GM19238 (cell line): ENCODE measurements around the gene SAMD10.
"Not testable (repeated sequence)": the region's sequence is repeated elsewhere in the genome, so short reads cannot be mapped to it uniquely, and the experiment has no call there.

ENCODE experiments used
- DNase-seq: peaks from one replicate; pipeline ENCODE4 v3.0.0; 2011; ENCODE audit warnings: low spot score; ENCODE audit not compliant: insufficient read length

Gene SAMD10

DNA sequence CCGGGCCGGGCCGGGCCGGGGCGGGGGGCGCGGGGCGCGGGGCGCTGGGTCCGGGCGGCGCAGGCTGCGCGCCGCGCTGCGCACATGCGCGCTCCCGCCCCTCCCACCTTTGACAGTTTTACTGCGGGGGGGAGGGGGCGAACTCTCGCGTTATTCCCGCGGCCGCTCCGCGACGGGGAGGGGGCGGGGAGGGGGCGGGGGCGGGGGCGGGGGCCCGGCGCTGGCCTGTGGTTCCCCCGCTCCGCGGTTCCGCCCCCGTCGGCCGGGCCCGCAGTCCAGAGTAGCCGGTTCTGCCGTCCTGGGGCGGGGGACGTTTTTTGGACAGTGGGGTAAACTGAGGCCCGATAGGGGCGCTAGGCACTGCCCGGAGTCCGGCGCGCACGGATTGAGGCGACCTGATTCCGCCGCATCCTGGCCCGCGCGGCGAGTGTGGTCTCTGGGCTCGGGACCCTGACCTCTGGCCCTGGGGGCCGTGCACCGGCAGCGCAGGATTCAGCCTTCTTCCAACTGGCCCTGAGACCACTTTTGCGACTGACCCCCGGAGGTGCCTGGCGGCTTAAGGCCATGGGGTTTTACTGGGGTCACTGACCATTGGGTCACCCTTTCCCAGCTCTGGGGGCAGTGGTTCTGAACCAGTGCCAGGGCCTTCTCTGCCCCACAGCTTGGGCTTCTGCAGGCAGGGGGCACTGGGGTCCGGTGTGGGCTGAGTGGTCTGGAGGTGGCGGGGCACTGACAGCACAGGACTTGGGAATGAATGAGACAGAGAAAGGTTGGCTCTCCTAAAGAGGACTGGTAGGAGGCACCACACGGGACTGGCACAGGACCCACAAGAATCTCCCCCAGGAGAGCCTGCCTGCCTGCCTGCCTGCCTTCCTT, 9.4 kb downstream of the SAMD10 start, which contains the start of gene ZNF512B:
Gene ZNF512B (minus strand): TSS at position 93 of the 876 bp plus-strand sequence. CDS start 1,980 bp downstream, outside the sequence.
- peak; percentile 83 for DNase-seq

DNA sequence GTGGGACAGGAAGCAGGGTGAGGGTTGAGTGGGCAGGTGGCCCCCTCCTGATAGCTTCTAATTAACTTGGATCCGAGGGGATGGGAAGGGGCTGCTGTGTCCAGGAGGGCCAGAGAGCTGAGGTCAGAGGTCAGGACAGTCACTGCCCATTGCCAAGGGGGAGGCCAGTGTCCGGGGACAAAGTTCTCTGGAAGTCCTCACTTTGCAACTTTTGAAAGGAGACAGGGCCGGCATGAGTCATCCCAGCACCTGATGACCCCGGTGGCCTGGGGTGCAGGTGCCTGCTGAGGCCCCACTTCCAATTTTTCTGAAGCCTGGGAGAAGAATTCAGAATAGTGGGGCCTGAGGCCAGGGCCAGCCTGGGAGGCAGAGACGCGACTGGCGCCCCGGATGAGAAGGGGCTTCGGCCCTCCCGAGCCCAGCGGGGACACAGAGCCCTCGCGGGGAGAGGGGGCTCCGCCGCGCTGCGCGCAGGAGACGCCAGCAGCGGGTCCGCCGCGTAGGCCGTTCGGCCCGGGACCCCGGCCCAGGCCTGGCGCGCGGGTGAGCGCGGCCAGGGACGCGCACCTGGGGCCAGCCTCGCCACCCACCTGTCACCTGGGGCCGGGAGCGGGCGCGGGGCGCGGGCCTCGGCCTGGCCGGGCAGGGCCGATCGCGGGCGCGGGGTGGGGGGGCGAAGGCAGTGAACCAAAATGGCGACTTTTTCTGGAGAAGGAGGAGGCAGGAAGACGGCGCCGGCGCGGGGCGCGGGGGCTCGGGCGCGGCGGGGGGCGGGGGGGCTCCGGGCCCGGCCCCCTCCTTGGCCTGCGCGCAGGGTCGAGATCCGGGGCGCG, 10.3 kb downstream of the SAMD10 start:
- no peak for DNase-seq

- DNase-seq, result no peak
Measured at GRCh38 chr20:63968136-63968927, 11.1 kb downstream of the SAMD10 start.

GRCh38 chr20:63967330-63968135, 11.9 kb downstream of the SAMD10 start:
- DNase-seq, result no peak

GRCh38 chr20:63966944-63967322, 12.5 kb downstream of the SAMD10 start:
- DNase-seq, result no peak

- DNase-seq, result no peak
Measured at GRCh38 chr20:63966172-63966943, 13.1 kb downstream of the SAMD10 start.

DNA sequence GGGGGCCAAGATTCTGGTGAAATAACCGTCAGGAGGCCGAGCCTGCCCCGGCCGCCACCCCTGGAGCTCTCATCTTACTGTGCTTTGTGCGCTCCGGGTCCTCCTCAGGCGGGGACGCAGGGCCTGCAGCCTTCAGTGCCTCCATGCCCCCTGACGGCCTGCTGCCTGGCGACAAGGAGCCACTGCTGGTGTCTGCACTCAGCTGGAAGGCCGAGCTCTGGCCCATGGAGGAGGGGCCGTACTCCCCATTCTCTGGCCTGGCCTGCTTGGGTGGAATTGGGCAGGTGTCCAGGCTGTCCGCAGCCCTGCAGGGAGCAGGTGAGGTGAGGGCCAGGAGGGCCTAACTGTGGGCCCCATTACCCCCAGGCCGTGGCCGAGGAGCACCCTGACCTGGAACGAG, 15.0 kb downstream of the SAMD10 start:
- no peak for DNase-seq

DNA sequence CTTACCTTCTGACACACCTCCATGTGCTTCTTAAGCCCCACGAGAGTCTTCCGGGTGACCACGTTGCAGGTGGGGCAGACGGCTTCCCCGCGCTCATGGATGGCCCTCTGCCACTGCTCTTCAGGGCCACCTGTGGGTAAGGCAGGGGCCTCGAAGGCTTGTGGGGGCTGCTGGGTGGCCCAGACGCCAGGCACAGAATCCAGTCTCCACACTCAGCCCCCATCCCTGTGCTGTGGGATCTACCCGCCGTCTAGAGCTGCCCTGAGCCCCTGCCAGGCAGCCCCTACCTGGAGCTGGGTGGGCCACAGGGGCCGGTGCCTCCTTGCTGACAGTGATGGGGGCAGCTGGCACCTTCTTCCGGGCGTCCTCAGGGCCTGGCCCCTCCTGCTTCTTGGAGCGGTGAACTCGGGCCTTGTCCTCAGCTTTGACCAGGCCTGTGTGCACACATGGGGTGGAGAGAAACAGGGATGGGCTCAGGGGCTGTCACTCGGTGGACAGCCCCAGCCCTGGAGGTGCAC, 15.6 kb downstream of the SAMD10 start:
- no peak for DNase-seq

DNA sequence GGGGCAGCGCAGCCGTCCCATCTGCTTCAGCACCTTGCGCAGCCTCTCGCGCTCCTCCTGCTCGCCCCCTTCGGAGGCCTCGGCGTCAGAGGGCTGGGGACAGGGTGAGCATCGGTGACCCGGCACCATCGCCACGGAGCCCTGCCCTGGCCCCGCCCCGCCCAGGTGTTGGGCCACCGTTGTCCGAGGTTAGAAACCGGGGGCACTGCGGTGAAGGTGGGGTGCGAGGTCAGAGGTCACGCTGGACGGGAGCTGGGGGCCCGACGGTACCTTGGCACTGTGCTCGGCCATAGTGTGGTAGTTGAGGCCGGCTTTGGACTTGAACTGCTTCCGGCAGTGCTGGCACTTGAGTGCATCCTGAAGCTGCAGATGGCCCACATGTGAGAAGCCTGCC, 16.1 kb downstream of the SAMD10 start:
- no peak for DNase-seq

DNA sequence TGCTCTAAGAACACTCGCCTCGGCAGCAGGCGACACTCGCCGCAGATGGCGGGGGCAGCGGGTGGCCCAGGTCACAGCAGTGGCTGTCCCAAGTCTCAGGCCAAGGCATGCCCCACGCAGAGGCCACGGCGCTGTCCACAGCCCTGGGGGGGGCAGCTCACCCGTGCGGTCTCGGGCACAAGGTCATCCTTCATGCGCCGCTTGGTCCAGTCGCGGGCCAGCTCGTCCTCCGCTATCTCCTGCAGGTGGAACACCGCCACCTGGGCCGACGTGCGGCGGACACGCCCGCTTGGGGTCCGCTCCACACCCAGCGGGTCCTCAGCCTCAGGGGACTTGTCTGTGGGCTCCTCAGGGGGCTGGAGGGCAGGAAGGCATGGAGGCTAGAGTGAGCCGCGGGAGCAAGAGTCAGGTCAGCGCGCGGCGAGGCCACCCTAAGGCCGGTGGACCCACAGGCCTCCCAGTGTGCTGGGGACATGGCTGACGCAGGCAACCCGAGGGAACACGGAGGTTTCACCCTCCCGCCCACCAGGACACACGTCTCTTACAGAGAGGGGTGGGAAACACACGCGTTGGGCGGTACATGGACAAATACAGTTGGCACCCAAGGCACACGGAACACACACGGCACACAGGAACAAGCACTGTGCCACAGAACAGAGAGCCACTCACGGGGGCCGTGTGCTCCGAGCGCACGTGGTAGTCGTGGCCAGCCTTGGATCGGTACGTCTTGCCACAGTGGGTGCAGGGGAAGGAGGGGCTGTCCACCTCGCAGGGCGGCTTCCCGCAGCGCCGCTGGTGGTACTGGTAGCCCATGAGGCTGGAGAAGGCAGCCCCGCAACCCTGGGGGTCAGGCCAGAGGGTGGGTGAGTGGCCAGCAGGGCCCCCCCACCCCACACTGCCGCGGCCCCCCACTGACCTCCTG, 16.8 kb downstream of the SAMD10 start:
- no peak for DNase-seq

GRCh38 chr20:63961664-63962425, 17.6 kb downstream of the SAMD10 start:
- DNase-seq, result no peak

DNA sequence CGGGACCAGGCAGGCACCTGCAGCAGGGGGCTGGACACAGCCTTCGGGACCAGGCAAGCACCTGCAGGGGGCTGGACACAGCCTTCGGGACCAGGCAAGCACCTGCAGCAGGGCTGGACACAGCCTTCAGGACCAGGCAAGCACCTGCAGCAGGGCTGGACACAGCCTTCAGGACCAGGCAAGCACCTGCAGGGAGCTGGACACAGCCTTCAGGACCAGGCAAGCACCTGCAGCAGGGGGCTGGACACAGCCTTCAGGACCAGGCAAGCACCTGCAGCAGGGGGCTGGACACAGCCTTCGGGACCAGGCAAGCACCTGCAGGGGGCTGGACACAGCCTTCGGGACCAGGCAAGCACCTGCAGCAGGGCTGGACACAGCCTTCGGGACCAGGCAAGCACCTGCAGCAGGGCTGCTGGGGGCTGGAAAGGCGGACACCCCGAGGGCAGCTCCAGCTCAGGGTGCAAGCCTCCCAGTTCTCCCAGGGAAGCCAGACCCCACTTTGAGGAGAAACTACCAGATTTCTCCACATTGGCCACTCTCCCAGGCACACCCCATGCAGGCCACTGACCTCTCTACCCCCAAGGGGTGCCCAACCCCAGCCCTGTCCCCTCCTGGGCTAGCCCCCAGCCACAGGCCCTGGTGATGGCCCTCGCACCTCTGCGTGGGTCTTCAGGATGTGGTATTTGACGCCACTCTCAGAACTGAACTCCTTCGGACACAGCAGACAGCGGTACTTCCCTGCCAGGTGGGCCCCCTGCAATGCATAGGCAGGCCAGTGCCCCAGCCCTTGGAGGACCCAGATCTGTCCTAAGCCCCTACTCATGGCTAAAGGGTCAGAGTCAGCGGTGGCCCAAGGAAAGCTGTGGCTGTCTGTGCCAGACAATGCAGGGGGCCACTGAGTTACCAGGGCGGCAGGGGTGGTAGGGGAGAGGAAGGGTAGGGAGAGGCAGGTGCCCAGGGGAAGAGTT, 18.5 kb downstream of the SAMD10 start:
- DNase-seq, result not testable (repeated sequence)

- no peak for DNase-seq
Measured at GRCh38 chr20:63959699-63960075, 19.8 kb downstream of the SAMD10 start.

DNA sequence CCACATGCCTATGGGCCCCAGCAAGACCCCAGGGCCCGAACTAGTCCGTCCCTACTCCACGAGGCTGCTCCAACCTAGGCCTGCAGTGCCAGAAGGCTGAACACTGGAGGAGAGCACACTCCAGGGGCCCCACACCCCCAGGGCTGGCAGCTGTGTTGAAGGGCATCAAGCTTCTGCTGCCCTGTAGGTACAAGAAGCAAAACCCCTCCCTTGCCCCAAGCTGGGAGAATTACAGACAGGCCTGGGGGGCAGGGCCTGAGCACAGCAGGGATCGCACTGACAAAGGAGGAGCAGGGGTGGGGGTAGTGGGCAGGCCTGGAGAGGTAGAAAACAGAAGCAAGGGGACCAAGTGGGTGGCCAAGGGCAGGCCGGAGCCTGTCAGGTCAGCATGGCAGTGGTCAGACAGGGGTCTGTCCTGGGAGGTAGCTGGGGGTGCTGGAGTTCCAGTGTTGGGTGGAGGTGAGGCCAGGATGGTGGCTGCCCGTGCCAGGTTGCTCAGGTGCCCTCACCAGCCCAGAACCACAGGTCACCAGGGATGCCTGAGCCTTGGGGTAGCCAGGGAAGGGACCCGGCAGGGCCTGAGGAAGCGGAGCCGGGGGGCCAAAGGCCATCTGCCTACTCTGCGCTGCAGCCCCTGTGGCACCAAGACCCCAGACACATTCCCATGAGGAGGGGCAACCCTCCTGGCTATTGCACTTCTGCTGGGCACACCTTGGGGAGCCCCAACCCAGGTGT, 20.3 kb downstream of the SAMD10 start:
- no peak for DNase-seq

DNA sequence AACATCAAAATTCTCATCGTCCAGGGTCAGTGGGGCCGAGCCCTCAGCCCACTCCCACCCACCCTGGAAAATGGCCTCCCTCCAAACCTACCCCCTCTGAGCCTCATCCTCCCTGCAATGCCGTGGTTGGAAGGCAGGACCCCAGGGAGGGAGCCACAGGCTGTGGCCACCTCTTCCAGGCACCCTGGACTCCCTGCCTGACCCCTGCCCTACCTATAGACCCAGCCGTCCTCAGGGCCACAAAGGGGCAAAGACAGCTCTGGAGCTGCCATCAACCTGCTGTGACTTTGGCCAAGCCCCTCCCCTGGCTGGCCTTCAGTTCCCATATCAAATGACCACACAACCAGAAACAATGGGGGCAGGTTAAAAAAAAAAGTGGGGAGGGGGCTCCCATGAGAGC, 21.0 kb downstream of the SAMD10 start:
- no peak for DNase-seq
